DND-41 (cell line): Measurements from ENCODE around the gene RAB9B.

Source experiments
- ATAC-seq: fragments of 200-7000 bp; cut with Tn5 transposase; 3 replicates; pipeline ENCODE4 v1.9.1; 2021; ENCODE audit warnings: low read depth; ENCODE audit not compliant: insufficient read depth
- DNase-seq: peaks from one replicate; pipeline ENCODE4 v3.0.0-alpha.2; 2020
- H2AFZ ChIP-seq: 2 replicates; pipeline ENCODE4 v1.6.0; 2012; ENCODE audit warnings: low read depth, low read length
- H3K27ac ChIP-seq: 2 replicates; pipeline ENCODE4 v1.5.1; 2012; ENCODE audit warnings: low read length, inconsistent platforms
- H3K27me3 ChIP-seq: fragments of 200-600 bp; sonication (generic); 2 replicates; pipeline ENCODE4 v1.6.0; 2012; ENCODE audit warnings: low read length, mild to moderate bottlenecking, inconsistent platforms; ENCODE audit not compliant: insufficient read depth, poor library complexity
- H3K36me3 ChIP-seq: 2 replicates; pipeline ENCODE4 v1.5.1; 2012; ENCODE audit warnings: low read length, inconsistent platforms; ENCODE audit not compliant: insufficient read depth
- H3K4me1 ChIP-seq: 2 replicates; pipeline ENCODE4 v1.5.1; 2012; ENCODE audit warnings: mild to moderate bottlenecking, low read length; ENCODE audit not compliant: insufficient read depth
- H3K4me2 ChIP-seq: 2 replicates; pipeline ENCODE4 v1.6.0; 2012; ENCODE audit warnings: mild to moderate bottlenecking, moderate library complexity, low read length, inconsistent platforms; ENCODE audit not compliant: insufficient read depth
- H3K4me3 ChIP-seq, 2 experiments: fragments of 200-600 bp in 1 of 2; shearing (Covaris generic) in 1 of 2; 2 replicates each; pipeline ENCODE4 v1.5.1; 2012 to 2016; ENCODE audit warnings: inconsistent platforms in 2 of 2, low read length in 2 of 2, mild to moderate bottlenecking in 2 of 2, low read depth in 1 of 2, moderate library complexity in 1 of 2
- H3K79me2 ChIP-seq: 2 replicates; pipeline ENCODE4 v1.6.0; 2012; ENCODE audit warnings: low read length, inconsistent platforms; ENCODE audit not compliant: insufficient read depth
- H3K9ac ChIP-seq: 2 replicates; pipeline ENCODE4 v1.6.0; 2012; ENCODE audit warnings: low read depth, mild to moderate bottlenecking, inconsistent platforms, low read length, moderate library complexity
- H3K9me3 ChIP-seq: 2 replicates; pipeline ENCODE4 v1.5.1; 2012; ENCODE audit warnings: low read length, moderate library complexity, mild to moderate bottlenecking, inconsistent platforms; ENCODE audit not compliant: insufficient read depth, severe bottlenecking
- H4K20me1 ChIP-seq: 2 replicates; pipeline ENCODE4 v1.6.0; 2012; ENCODE audit warnings: low read length; ENCODE audit not compliant: insufficient read depth
- CTCF ChIP-seq: IDR thresholded peaks from 2 replicates; pipeline ENCODE4 v1.5.1; 2012; ENCODE audit warnings: borderline replicate concordance, low read length, moderate library complexity, mild to moderate bottlenecking; ENCODE audit not compliant: poor library complexity, severe bottlenecking; ENCODE audit errors: extremely low read depth
- EZH2 ChIP-seq: IDR thresholded peaks from 3 replicates; pipeline ENCODE4 v1.6.1; 2012; ENCODE audit warnings: borderline replicate concordance, low read depth, mild to moderate bottlenecking, moderate library complexity, low read length, inconsistent platforms; ENCODE audit not compliant: severe bottlenecking

The RAB9B gene

GRCh38 chrX:103781706-103782105, 50.4 kb downstream of the RAB9B start:
- H3K36me3 ChIP-seq: no peaks in the 10 kb centered on the region

GRCh38 chrX:103781062-103781402, 51.0 kb downstream of the RAB9B start:
- no peaks in the 10 kb centered on the region for H3K9me3 ChIP-seq
- H3K27me3 ChIP-seq: no peaks in the 10 kb centered on the region
- no peaks in the 10 kb centered on the region for H3K79me2 ChIP-seq
- no peak overlapping the region for H3K4me2 ChIP-seq
- H4K20me1 ChIP-seq: no peaks in the 10 kb centered on the region
- H3K9ac ChIP-seq: no peak overlapping the region
- DNase-seq: no peak
- no peaks in the 10 kb centered on the region for H3K36me3 ChIP-seq
- no peak for ATAC-seq
- TF ChIP-seq CTCF: no peak
- TF ChIP-seq EZH2: no peak
- no peak overlapping the region for H3K27ac ChIP-seq
- H2AFZ ChIP-seq: no peak overlapping the region
- peaks cover 6% of the 10 kb centered on the region; the same call in 1 of the 2 replicates for H3K4me1 ChIP-seq
- no peak overlapping the region for H3K4me3 ChIP-seq

More at GRCh38 chrX:103781706-103782105, 50.4 kb downstream of the RAB9B start:
- no peaks in the 10 kb centered on the region for H3K79me2 ChIP-seq
- ATAC-seq: no peak
- H3K9me3 ChIP-seq: no peaks in the 10 kb centered on the region
- peaks cover 6% of the 10 kb centered on the region; the same call in 1 of the 2 replicates for H3K4me1 ChIP-seq
- no peak overlapping the region for H2AFZ ChIP-seq
- TF ChIP-seq EZH2 (no peak), CTCF (no peak)
- no peak overlapping the region for H3K27ac ChIP-seq
- no peak overlapping the region for H3K4me2 ChIP-seq
- H3K4me3 ChIP-seq: no peak overlapping the region
- no peaks in the 10 kb centered on the region for H3K27me3 ChIP-seq
- H4K20me1 ChIP-seq: no peaks in the 10 kb centered on the region
- H3K9ac ChIP-seq: no peak overlapping the region
- DNase-seq: no peak

GRCh38 chrX:103780336-103781061, 51.6 kb downstream of the RAB9B start:
- TF ChIP-seq CTCF (no peak), EZH2 (no peak)
- H2AFZ ChIP-seq: no peak overlapping the region
- H3K9ac ChIP-seq: no peak overlapping the region
- no peak overlapping the region for H3K4me2 ChIP-seq
- DNase-seq: no peak
- ATAC-seq: no peak
- no peaks in the 10 kb centered on the region for H4K20me1 ChIP-seq
- no peak overlapping the region for H3K27ac ChIP-seq
- no peak overlapping the region for H3K4me3 ChIP-seq
- H3K79me2 ChIP-seq: no peaks in the 10 kb centered on the region
- no peaks in the 10 kb centered on the region for H3K9me3 ChIP-seq
- peaks cover 6% of the 10 kb centered on the region; the same call in 1 of the 2 replicates for H3K4me1 ChIP-seq
- H3K36me3 ChIP-seq: no peaks in the 10 kb centered on the region
- no peaks in the 10 kb centered on the region for H3K27me3 ChIP-seq
